GM18907 (cell line): ENCODE results near the gene PARD3.

Source experiments
- ATAC-seq: cut with Tn5 transposase; IDR thresholded peaks from one replicate; pipeline ENCODE4 v1.9.1; 2021; ENCODE audit warnings: mild to moderate bottlenecking, moderate library complexity; ENCODE audit not compliant: unreplicated experiment

The PARD3 gene

DNA sequence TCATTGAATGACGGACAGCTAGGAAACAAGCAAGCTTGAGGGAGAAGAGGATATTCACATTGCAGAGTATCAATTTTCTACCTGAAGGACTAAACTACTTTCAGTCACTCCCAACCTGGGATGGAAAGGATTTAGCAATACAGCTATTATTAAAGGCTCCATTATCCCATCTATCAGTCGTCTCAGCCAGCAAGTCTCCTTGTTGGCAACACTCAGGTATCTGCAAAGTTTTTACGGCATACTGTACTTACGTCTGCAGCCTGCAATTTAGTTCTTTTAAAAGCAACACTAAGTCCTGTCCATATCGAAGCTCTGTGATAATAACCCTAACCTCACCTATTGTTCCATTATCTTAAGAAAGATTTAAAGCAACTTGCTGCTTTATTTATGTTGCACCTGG is 689.4 kb downstream of the PARD3 start:
- ATAC-seq, result no peak

DNA sequence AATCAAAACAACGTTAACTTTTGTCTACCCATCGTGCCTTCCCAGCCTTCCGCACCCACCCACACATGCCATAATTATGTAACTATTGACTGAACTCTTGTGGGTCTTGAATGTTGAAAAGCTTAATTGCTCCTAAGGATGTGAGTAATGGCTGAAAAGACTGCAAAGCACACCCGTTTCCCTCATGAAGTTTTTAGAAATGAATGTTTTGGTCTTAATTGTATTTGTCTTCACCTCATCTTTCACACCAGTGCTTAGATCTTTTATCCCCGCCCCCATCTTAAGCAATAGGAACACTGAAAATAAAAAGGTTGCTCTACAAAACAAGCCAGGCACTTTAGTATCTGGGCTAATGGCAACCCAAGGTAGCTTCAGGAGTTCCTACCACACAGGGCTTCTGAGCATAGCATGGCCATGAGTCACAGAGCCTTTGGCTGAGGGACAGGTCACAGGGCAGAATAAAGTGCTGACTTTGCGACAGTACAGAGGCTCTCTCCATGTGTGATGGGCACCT is 690.5 kb downstream of the PARD3 start:
- ATAC-seq, result no peak

DNA sequence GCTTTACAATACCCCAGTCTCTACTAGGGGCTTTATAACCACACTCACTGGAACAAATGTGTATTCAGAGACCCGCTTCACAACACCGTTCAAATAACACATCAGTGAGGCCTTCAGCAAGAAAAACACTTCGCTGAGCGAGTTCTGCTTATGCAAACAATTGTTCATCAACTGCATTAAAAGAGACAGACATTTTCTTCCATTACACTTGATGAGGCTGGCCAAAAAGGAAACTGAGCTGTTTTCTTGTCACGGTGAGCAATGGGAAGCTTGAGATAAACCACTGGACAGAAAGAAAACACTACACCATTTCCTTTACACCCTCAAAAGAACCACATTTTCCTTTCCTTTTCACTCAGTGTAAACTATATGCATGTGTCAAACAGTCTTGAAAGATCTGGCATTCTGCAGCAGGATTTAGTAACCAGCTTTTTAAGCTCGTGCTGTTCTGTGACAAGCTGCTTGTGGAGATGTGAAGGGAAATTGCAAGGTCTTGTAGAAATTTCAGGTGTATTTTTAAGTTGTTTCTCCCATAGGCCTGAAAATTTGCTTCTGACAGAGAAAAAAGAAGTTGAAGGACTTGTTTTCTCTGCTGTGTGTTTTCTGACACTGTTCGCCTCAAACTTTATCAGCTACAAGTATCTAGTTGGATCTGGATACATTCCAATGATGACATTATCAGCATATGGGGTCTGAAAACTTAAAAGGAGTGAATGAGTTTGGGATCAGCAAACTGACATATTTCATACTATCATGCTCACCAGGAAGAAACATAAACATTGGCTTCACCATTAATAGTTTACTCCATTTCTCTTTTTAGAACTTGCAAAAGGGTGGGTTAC is 693.1 kb downstream of the PARD3 start:
- no peak for ATAC-seq

DNA sequence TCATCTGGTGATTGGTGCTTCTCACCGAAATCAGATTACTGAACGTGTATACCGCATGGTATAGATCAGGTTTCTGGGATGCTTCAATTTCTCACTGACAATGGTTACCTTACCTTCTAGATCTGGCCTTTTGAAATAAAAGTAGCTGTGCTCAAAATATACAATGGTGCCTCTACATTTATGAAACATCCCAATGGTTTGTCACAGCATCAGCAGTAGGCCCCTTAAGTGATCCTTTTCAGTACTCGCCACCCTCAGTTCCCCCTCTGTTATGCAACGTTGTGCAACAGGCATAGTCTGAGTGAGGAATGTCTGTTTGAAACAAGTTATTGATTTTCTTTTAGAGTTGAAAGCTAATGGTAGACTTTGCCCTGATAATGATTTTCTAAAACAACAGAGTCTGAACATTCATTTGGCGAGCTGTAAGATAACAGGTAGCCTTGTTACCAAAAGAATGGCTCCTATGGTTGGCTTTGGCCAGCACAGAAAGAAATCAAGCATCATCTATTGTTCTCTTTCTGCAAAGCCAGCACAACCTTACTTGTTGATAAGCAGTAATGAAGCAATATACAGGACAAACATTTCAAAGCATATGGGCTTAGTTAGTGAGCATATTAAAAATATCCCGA is 693.9 kb downstream of the PARD3 start:
- no peak for ATAC-seq

DNA sequence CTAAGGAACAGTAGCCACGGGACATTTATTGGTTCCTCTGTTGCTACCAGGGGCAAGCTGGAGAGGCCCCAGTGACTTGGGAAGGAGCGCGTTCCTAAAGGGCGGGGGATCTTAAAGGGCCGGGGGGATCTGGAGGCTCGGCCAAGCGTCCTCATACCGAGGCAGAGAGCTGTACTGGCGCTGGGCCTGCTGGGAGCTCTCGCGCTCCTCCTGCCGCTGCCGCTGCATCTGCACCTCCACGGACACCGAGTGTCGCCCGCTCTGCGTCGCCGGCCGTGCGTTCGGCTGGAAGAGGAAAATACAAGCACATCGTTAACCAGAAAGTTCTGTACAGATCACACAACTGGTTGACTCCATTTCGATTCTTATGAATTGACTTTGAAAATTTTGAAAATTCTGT is 695.6 kb downstream of the PARD3 start:
- no peak for ATAC-seq

DNA sequence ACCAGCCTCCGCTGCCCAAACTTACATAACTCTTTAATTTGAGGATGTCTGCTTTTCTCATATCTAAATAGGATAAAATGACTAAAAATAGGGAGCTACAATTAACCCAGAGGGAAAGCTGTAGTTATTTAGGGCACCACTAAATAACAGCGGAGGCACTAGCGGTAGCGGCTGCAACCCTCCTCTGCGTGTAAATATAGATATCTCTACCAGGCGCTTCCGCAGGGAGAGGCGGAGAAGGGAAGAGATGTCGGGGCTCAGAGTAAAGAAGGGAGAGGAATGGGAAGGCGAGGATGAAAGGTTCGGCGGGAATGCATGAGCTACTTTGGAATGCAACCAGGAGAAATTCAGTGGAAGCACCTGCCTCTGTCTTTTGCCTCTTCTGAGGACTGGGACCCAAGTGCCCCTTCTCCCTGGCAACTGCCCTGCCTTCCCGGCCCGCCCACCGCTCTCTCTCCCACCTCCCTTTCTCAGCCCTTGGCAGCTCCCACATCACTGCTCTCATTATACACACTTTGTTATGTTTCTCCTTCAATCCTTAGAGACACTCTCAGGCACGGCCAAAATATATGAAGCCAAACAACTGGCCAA is 698.3 kb downstream of the PARD3 start:
- ATAC-seq, result no peak

DNA sequence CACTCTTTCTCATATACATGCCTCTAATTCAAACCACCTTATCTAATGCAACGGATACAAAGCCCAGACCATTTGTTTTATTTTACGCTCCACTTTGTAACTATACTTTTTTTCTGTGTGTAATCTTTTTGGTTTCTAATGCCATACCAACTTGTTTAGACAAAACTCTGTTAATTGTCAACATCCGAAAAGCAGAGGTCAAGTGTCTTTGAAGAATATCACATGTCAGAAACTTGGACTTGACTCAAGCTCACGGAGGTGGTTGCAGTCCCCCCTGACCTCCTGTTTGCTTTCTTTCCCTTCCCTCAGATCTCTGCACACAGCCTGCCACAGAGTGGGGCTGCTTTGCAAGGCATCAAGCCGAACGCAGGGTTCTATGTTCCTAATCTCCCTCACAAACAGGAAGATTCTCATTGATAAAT is 698.9 kb downstream of the PARD3 start:
- ATAC-seq, result no peak

DNA sequence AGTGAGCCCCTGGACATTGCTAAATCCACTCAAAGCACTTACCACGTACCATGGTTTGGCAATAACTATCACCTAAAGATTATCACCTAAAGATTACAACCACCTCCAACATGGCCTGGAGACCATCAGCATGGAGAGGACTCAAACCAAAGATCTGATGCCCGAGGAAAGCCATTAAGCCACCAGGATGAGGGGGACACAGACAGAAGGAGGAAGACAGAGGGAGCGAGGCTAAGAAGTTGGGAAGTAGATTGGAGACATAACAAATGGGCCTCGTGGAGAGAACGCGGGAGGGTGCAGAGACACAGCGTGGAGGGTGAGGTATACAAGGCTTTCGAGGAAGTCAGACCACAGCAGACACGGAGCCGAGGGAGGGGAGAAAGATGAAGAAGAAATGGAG is 700.2 kb downstream of the PARD3 start:
- ATAC-seq, result no peak

DNA sequence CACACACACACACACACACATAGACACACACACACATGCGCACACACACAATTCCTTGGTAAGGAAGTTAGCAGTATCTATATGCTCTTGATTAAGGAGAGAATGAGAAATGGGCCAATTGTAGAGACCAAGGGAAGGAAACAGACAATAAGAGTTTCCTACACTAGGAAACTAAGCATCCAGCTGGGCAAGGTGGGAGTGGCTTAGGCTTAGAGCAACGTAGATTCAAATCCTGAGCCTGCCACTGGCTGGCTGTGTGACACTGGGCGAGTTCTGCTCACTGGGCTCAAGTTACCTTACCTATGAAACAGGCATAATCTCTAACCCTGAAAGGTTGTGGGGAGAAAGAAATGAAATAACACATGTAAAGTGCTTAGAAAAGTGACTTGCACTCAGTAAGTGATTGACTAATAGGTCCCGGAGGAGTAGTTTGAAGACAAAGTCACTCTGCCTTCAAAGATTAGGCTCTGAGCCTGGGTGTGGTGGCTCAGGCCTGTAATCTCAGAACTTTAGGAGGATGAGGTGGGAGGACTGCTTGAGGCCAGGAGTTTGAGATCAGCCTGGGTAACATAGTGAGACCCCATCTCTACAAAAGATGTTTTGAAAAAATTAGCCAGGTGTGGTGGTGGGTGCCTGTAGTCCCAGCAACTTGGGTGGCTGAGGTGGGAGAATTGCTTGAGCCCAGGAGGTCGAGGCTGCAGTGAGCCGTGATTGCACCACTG is 701.4 kb downstream of the PARD3 start:
- no peak for ATAC-seq

DNA sequence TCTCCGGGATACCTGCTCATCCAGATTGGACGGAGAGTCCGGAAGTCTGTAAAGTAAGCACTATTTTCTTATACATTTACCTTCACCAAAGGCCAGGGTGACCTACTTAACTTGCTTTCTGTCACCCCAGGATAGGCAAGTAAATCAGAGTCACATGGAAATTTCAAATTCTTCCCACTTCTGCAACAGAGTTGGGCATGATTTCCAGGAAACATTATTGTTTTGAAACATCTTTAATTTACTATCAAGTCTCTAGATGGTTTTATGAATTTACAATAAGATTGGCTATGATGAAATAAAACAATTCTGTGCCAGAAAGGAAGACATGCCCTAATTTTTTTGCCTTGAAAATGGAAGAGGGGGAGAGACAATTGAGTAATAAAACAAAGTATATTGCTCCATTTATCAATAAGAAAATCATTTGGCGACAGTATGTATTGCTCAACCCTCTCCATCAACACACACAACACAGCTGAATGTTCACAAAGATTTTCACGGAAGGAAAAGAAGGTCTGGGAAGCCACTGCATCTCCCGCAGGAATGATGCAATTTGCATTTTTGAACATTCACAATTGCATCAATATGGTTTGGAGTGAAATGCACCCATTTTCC is 702.8 kb downstream of the PARD3 start:
- no peak for ATAC-seq

DNA sequence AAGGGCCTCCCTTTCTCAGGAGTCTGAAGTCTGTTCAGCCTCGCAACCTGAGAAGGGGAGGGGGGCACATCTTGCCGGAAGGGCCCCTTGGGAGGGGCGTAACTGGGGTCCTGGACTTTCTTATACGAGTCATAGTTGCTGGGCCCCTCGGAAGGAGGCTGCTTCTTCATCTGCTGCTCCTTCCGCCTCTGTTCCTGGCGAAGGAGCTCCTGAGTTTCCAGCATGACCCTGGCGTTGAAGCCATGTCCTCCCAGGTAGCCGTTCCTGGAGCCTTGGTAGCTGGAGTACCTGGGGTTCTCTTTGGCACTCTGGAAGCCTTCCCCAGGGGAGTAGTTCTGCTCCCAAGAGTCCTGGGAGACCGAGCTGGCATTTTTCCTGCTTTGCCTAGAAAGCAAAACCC is 703.9 kb downstream of the PARD3 start:
- ATAC-seq, result no peak

DNA sequence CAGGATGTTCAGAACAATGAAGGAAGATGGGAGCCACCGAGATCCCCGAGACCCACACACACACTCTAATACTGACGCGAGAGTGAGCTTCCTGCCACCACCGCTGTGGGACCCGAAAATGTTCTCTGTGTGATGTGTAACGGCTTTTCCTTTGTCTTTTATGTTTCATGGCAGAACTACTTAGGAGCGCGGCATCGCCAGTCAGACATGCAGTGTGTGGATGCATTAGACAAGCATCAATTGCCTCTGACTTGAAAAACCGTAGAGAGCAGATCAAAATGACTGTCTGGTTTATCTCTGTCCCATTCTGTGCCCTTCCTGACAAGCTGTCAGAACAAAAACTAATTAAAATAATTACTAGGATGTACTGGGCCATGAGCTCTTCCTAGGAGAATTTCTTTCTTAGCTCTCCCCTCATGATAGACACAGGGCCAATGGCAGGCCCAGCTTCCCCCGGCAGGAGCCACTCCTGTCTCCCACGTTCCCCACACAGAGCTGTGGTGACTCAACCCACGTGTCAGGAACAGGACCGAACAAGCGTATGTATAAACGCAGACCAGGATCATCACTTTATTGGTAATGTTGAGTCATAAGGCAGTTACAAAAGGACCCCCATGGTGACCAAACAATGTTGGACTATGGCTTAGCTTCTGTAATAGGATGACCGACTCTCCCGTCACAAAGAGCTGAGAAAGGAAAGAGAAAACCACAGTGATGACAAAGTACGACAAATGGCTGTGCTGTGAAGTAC is 705.0 kb downstream of the PARD3 start:
- ATAC-seq, result no peak

DNA sequence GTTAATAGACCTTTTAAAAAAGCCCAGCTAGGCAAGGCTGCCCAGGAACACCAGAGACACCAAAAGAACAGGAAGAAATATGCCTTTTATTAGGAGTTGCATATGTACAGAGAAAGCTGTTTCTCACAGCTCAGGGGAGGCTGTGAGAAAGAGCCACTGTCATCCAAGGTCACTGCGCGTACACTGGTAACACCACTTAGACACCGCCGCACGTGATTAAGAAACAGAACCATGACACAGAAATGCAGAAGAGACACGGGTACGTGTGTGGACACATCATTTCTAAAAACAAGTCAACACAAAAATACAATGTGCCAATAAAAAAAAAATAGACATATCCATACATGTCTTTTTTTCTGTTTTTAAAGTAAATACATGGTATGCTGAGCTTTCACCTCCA is 705.6 kb downstream of the PARD3 start:
- no peak for ATAC-seq

DNA sequence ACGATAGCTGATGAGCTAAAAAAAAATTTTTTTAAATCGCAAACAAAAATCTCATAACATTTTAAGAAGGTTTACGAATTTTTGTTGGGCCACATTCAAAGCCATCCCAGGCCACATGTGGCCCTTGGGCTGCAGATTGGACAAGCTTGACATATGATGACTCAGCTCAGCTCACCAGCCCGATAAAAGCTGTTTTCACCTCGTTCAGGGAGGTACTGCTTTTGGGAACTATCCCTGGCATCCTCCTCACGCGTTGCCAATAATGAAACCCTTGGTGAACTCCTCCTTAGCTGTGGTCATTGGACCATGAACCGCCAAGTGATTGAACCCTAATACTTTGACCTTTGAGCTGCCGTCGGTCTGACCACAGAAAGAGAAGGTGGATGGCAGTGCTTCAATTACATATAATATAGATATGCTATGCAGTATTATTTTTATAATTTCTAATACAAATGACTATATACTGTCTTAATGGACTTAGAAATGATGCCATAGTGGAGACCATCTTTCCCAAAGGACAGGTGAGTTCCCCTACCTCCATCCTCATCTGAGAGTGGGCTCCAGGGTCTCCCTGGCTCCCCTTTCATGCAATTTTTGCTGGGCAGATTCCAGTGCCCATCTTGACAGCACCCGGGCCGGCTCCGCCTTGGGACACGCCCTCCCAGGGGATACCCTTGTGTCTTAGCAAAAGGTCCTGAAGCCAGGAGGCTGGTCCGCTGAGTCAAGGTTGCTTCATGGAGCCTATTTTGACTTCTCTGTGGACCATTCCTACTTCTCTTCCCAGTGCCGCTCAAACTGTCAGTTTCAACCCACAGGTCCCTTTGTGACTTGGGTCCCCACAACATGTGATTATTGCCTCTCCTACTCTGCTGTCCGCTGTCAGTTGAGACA is 707.2 kb downstream of the PARD3 start:
- no peak for ATAC-seq

DNA sequence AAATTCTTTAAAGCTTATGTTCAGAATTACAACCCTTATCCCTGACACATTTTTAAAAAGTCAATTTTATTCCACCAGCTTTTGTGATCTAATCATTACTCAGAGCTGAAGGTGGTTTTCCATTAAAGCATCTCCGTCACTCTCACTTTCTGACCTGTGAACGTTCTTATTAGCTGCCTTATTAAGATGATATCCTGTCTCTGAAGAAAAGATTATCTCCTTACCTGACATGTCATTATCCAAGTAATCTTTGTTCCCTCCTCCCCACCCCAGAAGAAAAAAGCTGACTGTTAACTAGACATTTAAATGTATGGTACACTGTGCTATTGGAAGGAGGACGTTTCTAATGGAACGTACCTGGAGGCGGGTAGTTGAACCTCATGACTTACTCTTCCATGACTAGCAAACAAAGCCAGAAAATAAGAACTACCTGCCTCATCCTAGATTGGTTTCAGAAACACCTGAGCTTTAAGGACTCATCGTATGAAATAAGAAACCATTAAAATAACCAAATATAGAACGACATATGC is 708.7 kb downstream of the PARD3 start:
- ATAC-seq, result no peak

DNA sequence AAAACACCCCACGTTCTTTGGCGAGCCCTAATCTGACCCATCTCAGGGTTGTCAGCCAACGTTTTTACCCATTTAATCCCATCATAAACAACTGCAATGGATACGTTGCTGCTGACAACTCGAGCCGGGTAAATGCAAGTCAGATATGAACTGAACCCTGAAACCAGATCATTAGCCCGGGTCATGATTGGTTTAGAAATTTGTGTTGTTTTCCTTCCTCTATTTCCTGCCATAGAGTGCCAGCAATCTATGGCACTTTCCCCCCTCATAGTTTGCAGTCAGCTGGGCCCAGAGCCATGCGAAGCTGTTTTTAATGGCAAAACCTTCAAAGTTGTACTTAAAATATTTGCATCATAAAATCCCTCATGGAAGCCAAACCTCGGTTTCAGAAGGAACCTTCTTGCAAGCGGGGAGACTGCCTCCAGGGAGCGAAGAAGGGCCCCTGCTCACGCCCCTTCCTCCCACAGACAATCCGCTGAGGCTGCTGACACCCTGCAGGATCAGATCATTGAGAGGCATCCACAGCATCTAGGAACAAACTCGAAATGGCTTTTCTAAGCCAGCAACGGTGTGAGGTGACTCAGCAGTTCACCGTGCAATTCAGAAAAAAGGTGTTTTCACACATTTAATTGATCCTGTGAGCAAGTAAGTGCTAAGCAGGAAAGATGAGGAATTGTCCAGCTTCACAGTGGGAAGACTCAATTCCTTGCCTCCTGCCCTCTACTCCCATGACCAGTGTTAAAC is 710.1 kb downstream of the PARD3 start:
- ATAC-seq, result no peak

DNA sequence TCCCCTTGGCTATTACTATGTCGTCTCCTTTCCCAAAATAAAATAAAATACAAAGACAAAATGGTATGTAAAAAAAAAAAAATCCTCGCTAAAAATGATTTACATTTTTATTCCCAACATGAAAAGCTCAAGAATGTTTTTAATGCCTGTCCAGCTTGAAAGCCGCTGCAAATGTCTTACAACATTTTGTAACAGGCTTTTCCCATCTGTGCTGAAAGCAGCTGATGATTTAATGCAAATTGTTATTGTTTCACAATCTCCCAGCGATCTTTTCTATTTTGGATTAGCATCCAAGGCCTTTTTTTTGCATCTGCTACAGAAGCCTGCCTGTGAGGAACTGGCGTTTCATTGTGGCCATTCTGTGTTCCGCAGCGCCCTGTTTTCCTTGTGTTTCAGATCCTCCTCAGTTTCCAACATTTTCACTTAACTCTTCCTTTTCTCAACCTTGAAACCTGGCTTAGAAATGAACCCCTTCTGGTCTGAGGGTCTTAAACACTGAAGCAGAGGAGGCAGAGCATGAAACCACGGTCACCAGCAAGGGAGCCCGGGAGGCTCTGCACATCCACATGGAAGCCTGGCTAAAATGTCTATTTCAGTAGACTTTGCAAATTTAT is 712.1 kb downstream of the PARD3 start:
- no peak for ATAC-seq

DNA sequence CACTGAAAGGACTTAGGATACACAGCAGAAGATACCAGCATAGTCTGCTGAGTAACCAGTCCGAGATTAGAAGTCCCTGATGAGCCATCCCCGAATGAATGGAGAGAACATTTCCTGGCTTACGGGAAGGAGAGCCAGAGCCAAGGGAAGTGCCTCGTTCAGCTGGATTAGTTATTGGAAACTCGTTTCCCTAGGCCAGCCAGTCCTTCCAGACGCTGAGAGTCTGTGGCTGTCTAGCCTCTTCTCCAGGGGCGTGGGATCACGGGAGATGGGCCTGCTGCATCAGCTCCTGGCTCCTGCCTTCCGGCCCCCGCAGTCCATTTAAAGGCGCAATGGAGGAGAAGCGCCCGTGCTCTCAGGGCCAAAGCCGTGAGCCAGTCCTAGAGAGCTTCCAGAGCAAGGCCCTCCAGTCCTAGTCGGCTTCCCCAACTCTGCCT is 712.8 kb downstream of the PARD3 start:
- ATAC-seq, result no peak
